Measurements from ENCODE around the gene FCN2. TPM values are rescaled to one million over a fixed set of nuclear protein-coding genes. Genes with fewer than 3 reads are reported as not detected.

The FCN2 gene
- total and polyA plus RNA-seq, 2 of the 13 experiments (the other 11 are each of a cell fraction or from before 2014, with no cell fraction given): not detected

DNA sequence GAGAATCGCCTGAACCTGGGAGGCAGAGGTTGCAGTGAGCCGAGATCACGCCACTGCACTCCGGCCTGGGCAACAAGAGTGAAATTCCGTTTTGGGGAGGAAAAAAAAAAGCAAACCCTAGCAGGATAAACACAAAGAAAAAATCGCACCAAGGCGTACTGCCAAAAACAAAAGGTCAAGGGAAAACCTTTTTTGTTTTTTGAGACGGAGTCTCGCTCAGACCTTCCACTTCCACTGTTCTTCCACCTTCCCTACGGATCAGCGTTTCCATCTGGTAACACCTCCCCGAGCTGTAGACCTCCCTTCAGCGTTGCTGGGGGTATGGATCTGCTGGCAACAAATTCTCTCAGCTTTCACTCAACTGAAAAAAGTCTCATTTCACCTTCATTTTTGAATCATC lies 20.1 kb upstream of the FCN2 start:
- DNase-seq (ENCODE audit: low spot score): no peak
- FAIRE-seq: no peak
- H3K27ac ChIP-seq (ENCODE audit: extremely low read length, insufficient read depth, low read length): no peak overlapping the region
- H2AFZ ChIP-seq (ENCODE audit: low read length): no peak overlapping the region
- in situ Hi-C loops (cut with HindIII; ENCODE audit: extremely low pct_ligation_motif_present, low pct_unique_long_range_greater_than_20kb): no loop called here
- ChIA-PET POLR2A (no interaction called here), CTCF (ENCODE audit: low intra/inter-chr PET ratio, low total read pairs) (no interaction called here)
- H3K4me3 ChIP-seq (replicated peaks in 1 of 3; ENCODE audit: insufficient read depth in 1 of 3, low read depth in 2 of 3, low read length in 3 of 3): no peak overlapping the region
- intact Hi-C loops (cut with micrococcal nuclease; ENCODE audit: unreplicated experiment): no loop called here
- no peak overlapping the region for H3K9ac ChIP-seq (ENCODE audit: insufficient read depth, low read depth, low read length)
- BruUV-seq (replicated peaks): no TSS peak
- H3K4me2 ChIP-seq (ENCODE audit: low read depth, low read length): no peak overlapping the region
- ATAC-seq: no peak
- H3K27me3 ChIP-seq (ENCODE audit: control insufficient read depth in 1 of 2, insufficient read depth in 2 of 2, low read length in 2 of 2): peaks cover 0 to 33% of the 10 kb centered on the region in 2 experiments; a peak in 4 of 5 replicates
- H3K79me2 ChIP-seq (ENCODE audit: insufficient read depth, low read length): no peaks in the 10 kb centered on the region
- TF ChIP-seq ZNF263 (CRISPR knock-in tag; IDR thresholded peaks at IDR 0.05): no peak
- TF ChIP-seq ZNF816 (CRISPR knock-in tag; IDR thresholded peaks at IDR 0.05; ENCODE audit: borderline replicate concordance): no peak
- TF ChIP-seq MAZ (IDR thresholded peaks at IDR 0.05; ENCODE audit: borderline replicate concordance, low read depth, low read length): no peak
- no peak for TF ChIP-seq MAZ (CRISPR knock-in tag; IDR thresholded peaks at IDR 0.05; ENCODE audit: low read depth)
- TF ChIP-seq U2AF2 (IDR thresholded peaks at IDR 0.05; ENCODE audit: low read depth, low read length): no peak
- TF ChIP-seq, protein P1, sequence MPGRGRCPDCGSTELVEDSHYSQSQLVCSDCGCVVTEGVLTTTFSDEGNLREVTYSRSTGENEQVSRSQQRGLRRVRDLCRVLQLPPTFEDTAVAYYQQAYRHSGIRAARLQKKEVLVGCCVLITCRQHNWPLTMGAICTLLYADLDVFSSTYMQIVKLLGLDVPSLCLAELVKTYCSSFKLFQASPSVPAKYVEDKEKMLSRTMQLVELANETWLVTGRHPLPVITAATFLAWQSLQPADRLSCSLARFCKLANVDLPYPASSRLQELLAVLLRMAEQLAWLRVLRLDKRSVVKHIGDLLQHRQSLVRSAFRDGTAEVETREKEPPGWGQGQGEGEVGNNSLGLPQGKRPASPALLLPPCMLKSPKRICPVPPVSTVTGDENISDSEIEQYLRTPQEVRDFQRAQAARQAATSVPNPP (CRISPR knock-in tag; IDR thresholded peaks at IDR 0.05): no peak
- TF ChIP-seq GATA4 (IDR thresholded peaks at IDR 0.05; ENCODE audit: borderline replicate concordance, low read depth): no peak
- H3K4me1 ChIP-seq (ENCODE audit: insufficient read depth, low read length): no peaks in the 10 kb centered on the region
- WGBS (ENCODE audit: low lambda C conversion rate): 16% methylated on average over 13 of the region's 13 CpGs
- H3K9me3 ChIP-seq (ENCODE audit: low read length): no peaks in the 10 kb centered on the region
- no peaks in the 10 kb centered on the region for H3K36me3 ChIP-seq (replicated peaks in 1 of 2; ENCODE audit: control insufficient read depth in 1 of 2, insufficient read depth in 2 of 2, low read length in 2 of 2)
- H4K20me1 ChIP-seq (ENCODE audit: insufficient read depth, low read length): no peaks in the 10 kb centered on the region; the same call in 1 of the 2 replicates

Measured in HepG2 (cell line).